WTC11 (cell line): ENCODE measurements around the gene AVEN.

Experiments used
- ARID4B ChIP-seq: sonication (generic); formaldehyde crosslinking; IDR thresholded peaks from 2 replicates; pipeline ENCODE4 v1.8.0; 2023; ENCODE audit warnings: missing genetic modification reagents, mild to moderate bottlenecking, borderline replicate concordance
- CTCF ChIP-seq: fragments of 200-600 bp; IDR thresholded peaks from 2 replicates; pipeline ENCODE4 v1.8.0; 2022; ENCODE audit warnings: antibody characterized with exemption
- ELF4 ChIP-seq: sonication (generic); formaldehyde crosslinking; IDR thresholded peaks from 2 replicates; pipeline ENCODE4 v1.8.1; 2022; ENCODE audit warnings: low read depth, mild to moderate bottlenecking, moderate library complexity, missing genetic modification reagents
- HMGXB4 ChIP-seq: sonication (generic); formaldehyde crosslinking; IDR thresholded peaks from 2 replicates; pipeline ENCODE4 v1.8.1; 2023; ENCODE audit warnings: mild to moderate bottlenecking, moderate library complexity, missing genetic modification reagents
- IRF1 ChIP-seq: sonication (generic); formaldehyde crosslinking; IDR thresholded peaks from 2 replicates; pipeline ENCODE4 v1.8.0; 2023; ENCODE audit warnings: missing genetic modification reagents
- KAT7 ChIP-seq: sonication (generic); formaldehyde crosslinking; IDR thresholded peaks from 2 replicates; pipeline ENCODE4 v1.8.1; 2023; ENCODE audit warnings: missing genetic modification reagents, mild to moderate bottlenecking, borderline replicate concordance
- RELA ChIP-seq: sonication (generic); formaldehyde crosslinking; IDR thresholded peaks from 2 replicates; pipeline ENCODE4 v1.8.1; 2022; ENCODE audit warnings: missing genetic modification reagents, mild to moderate bottlenecking, borderline replicate concordance
- SP1 ChIP-seq: sonication (generic); formaldehyde crosslinking; conservative IDR thresholded peaks from 2 replicates; pipeline ENCODE4 v1.8.1; 2022; ENCODE audit warnings: missing genetic modification reagents
- ZBTB21 ChIP-seq: sonication (generic); formaldehyde crosslinking; IDR thresholded peaks from 2 replicates; pipeline ENCODE4 v1.8.1; 2023; ENCODE audit warnings: mild to moderate bottlenecking, missing genetic modification reagents, borderline replicate concordance
- ZNF281 ChIP-seq: sonication (generic); formaldehyde crosslinking; IDR thresholded peaks from 2 replicates; pipeline ENCODE4 v1.8.0; 2023; ENCODE audit warnings: mild to moderate bottlenecking, missing genetic modification reagents
- ZNF317 ChIP-seq: sonication (generic); formaldehyde crosslinking; IDR thresholded peaks from 2 replicates; pipeline ENCODE4 v1.8.1; 2023; ENCODE audit warnings: low read depth, mild to moderate bottlenecking, moderate library complexity, missing genetic modification reagents, borderline replicate concordance
- ZNF396 ChIP-seq: fragments of 250-450 bp; sonication (Bioruptor Pico); IDR thresholded peaks from 2 replicates; pipeline ENCODE4 v1.8.0; 2021; ENCODE audit warnings: mild to moderate bottlenecking, moderate library complexity, borderline replicate concordance

- TF ChIP-seq HMGXB4 = no peak
- TF ChIP-seq ZBTB21 = no peak
- no peak for TF ChIP-seq KAT7 (CRISPR knock-in tag)
- no peak for TF ChIP-seq CTCF
- no peak for TF ChIP-seq IRF1
- no peak for TF ChIP-seq SP1 (CRISPR knock-in tag)
- no peak for TF ChIP-seq ZNF396 (CRISPR knock-in tag)
- no peak for TF ChIP-seq RELA (CRISPR knock-in tag)
- TF ChIP-seq ZNF281 (CRISPR knock-in tag) = no peak
- no peak for TF ChIP-seq ZNF317
- TF ChIP-seq ELF4 (CRISPR knock-in tag) = no peak
- TF ChIP-seq ARID4B (CRISPR knock-in tag) = no peak
Measured at GRCh38 chr15:33852094-33852493, 186.9 kb downstream of the AVEN start.
